Upper lobe of right lung (tissue), 1 donor: ENCODE measurements around the gene GPR142. TPM values are rescaled to one million over a fixed set of nuclear protein-coding genes. Genes with fewer than 3 reads are reported as not detected.

ENCODE experiments used
- ATAC-seq: fragments of 200-7000 bp; cut with Tn5 transposase; one replicate; pipeline ENCODE4 v1.9.1; 2020; ENCODE audit warnings: mild to moderate bottlenecking, moderate library complexity
- DNase-seq: peaks from one replicate; pipeline ENCODE4 v3.0.0-alpha.2; 2020
- H3K27ac ChIP-seq: fragments of 200-600 bp; one replicate; pipeline ENCODE4 v1.8.0; 2022
- H3K27me3 ChIP-seq: fragments of 200-600 bp; one replicate; pipeline ENCODE4 v1.8.0; 2022; ENCODE audit warnings: mild to moderate bottlenecking
- H3K36me3 ChIP-seq: fragments of 200-600 bp; one replicate; pipeline ENCODE4 v1.8.0; 2022
- H3K4me1 ChIP-seq: fragments of 200-600 bp; one replicate; pipeline ENCODE4 v1.8.0; 2022
- H3K4me3 ChIP-seq: fragments of 200-600 bp; one replicate; pipeline ENCODE4 v1.8.0; 2022; ENCODE audit warnings: mild to moderate bottlenecking
- H3K9me3 ChIP-seq: fragments of 200-600 bp; one replicate; pipeline ENCODE4 v1.8.0; 2022
- CTCF ChIP-seq: fragments of 200-600 bp; IDR thresholded peaks from one replicate; pipeline ENCODE4 v1.8.0; 2022; ENCODE audit warnings: antibody characterized with exemption
- intact Hi-C: fragments of 100-400 bp; cut with DNase I; formaldehyde crosslinking; loops from one replicate; pipeline ENCODE4 v1.11.0; 2022
- total RNA-seq: library from RNA; stranded (reverse); fragmentation: NEBNext Ultra II Directional; extraction: Animal tissue kit (Norgen Biotek cat#: 25700); gene quantifications from one replicate; pipeline ENCODE4 v1.2.1, GENCODE V29; 2021
- donor health status: DM: no; HTN: yes; CAD: no; lungs with severe emphysema.

GPR142 gene
- total RNA-seq, 1 donor from 2014 or later = not detected

DNA sequence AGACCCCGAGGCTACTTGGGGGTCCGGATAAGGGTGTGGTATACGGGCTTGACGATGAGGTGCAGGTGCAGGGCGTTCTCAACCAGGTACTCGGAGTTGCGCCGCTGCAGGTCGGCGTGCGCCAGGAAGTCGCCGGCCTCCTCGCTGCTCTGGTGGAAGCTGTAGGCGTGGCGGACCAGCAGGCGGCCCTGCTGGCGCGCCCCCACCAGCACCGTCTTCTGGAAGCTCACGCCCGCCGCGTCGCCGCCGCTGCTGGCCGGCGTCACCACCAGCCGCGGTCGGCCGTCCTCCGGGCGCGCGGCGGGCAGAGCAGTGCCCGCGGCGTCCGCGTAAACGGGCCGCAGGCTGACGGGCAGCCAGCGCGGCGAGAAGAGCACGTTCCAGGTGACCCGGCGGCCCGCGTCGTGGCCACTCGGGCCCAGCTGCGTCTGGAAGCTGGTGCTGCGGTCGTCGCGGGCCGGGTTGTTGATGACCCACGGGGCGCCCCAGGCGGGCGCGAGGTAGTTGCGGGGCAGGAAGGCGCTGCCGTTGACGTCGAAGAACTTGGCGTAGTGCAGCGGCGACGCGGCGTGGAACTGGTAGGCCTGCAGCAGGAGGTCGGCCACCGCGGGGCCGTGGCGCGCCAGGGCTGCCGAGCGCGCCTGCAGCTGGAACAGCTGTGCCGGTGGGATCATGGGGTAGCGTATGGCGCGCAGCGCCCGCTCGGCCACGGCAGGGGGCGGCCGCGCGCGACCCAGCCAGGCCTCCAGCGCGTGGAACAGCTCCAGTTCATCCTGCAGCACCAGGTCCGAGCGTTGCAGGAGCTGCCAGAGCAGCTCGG, 10.4 kb upstream of the GPR142 start:
- no peak overlapping the region for H3K27ac ChIP-seq
- no peak for DNase-seq
- H3K4me3 ChIP-seq = no peak overlapping the region
- H3K9me3 ChIP-seq = no peaks in the 10 kb centered on the region
- H3K36me3 ChIP-seq = no peaks in the 10 kb centered on the region
- no peak for TF ChIP-seq CTCF
- H3K4me1 ChIP-seq = no peaks in the 10 kb centered on the region
- ATAC-seq = no peak
- intact Hi-C loops = no loop called here
- H3K27me3 ChIP-seq = peaks cover 96% of the 10 kb centered on the region

GRCh38 chr17:74357466-74357809, 9.9 kb upstream of the GPR142 start:
- DNase-seq (no peak), ATAC-seq (no peak)
- intact Hi-C loops = no loop called here
- H3K27ac ChIP-seq = no peak overlapping the region
- H3K27me3 ChIP-seq = peaks cover 91% of the 10 kb centered on the region
- TF ChIP-seq CTCF = no peak
- H3K4me3 ChIP-seq = no peak overlapping the region
- no peaks in the 10 kb centered on the region for H3K4me1 ChIP-seq
- no peaks in the 10 kb centered on the region for H3K9me3 ChIP-seq
- no peaks in the 10 kb centered on the region for H3K36me3 ChIP-seq

GRCh38 chr17:74358697-74359096, 8.6 kb upstream of the GPR142 start:
- ATAC-seq (no peak), DNase-seq (no peak)
- no peaks in the 10 kb centered on the region for H3K9me3 ChIP-seq
- no peak overlapping the region for H3K4me3 ChIP-seq
- intact Hi-C loops = no loop called here
- H3K27ac ChIP-seq = no peak overlapping the region
- H3K4me1 ChIP-seq = no peaks in the 10 kb centered on the region
- TF ChIP-seq CTCF = no peak
- peaks cover 79% of the 10 kb centered on the region for H3K27me3 ChIP-seq
- H3K36me3 ChIP-seq = no peaks in the 10 kb centered on the region

- Histone ChIP-seq H3K4me3 (no peak overlapping the region), H3K4me1 (no peaks in the 10 kb centered on the region), H3K27ac (no peak overlapping the region), H3K27me3 (peaks cover 67% of the 10 kb centered on the region), H3K36me3 (no peaks in the 10 kb centered on the region), H3K9me3 (no peaks in the 10 kb centered on the region)
- no peak for TF ChIP-seq CTCF
- ATAC-seq (no peak), DNase-seq (no peak)
- intact Hi-C loops = no loop called here
Observed at GRCh38 chr17:74359916-74360315, 7.4 kb upstream of the GPR142 start.

- no peaks in the 10 kb centered on the region for H3K4me1 ChIP-seq
- DNase-seq (no peak), ATAC-seq (no peak)
- no peaks in the 10 kb centered on the region for H3K36me3 ChIP-seq
- no peaks in the 10 kb centered on the region for H3K9me3 ChIP-seq
- no peak overlapping the region for H3K4me3 ChIP-seq
- no peak for TF ChIP-seq CTCF
- H3K27me3 ChIP-seq = peaks cover 57% of the 10 kb centered on the region
- intact Hi-C loops = no loop called here
- no peak overlapping the region for H3K27ac ChIP-seq
Observed at GRCh38 chr17:74360899-74361229, 6.4 kb upstream of the GPR142 start.
